Activated CD8-positive, alpha-beta memory T cell treated with anti-CD3 and anti-CD28 coated beads for 36 hours (primary cell): Measurements from ENCODE around the gene DDX1. TPM values are rescaled to one million over a fixed set of nuclear protein-coding genes. Genes with fewer than 3 reads are reported as not detected.

ENCODE experiments used
- CTCF ChIA-PET: fragments of 350-600 bp; sonication (Branson Sonifier 250); formaldehyde crosslinking; loops from one replicate; lab custom pipeline; 2021; ENCODE audit warnings: antibody characterized with exemption; lab: Charles Lee
- POLR2A ChIA-PET: fragments of 350-600 bp; sonication (Branson Sonifier 250); formaldehyde crosslinking; loops from one replicate; lab custom pipeline; 2021; ENCODE audit warnings: antibody characterized with exemption; lab: Charles Lee
- total RNA-seq, 2 experiments: library from RNA; stranded (reverse); gene quantifications; one replicate each; pipeline ENCODE4 v1.2.3, GENCODE V29; 2021

DDX1 gene
- total RNA-seq, 2 experiments from 2014 or later, result 130 to 131 TPM

DNA sequence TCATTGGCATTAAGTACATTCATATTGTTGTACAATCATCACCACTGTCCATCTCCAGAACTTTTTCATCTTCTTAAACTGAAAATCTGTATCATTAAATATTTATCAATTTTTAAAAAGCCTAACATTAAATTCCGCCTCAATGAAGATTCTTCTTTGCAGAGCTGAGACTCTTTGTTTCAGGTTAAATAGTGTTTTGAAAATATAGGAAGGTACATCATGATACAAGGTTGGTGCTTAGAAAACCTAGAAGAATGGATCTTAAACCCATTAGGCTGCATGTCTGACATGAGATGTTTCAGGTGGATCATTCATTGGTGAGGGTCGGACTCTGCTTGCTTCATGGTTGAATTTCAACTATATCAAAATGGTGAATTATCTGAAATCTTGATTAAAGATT lies 30.5 kb downstream of the DDX1 start:
- ChIA-PET POLR2A (no interaction called here), CTCF (no interaction called here)

DNA sequence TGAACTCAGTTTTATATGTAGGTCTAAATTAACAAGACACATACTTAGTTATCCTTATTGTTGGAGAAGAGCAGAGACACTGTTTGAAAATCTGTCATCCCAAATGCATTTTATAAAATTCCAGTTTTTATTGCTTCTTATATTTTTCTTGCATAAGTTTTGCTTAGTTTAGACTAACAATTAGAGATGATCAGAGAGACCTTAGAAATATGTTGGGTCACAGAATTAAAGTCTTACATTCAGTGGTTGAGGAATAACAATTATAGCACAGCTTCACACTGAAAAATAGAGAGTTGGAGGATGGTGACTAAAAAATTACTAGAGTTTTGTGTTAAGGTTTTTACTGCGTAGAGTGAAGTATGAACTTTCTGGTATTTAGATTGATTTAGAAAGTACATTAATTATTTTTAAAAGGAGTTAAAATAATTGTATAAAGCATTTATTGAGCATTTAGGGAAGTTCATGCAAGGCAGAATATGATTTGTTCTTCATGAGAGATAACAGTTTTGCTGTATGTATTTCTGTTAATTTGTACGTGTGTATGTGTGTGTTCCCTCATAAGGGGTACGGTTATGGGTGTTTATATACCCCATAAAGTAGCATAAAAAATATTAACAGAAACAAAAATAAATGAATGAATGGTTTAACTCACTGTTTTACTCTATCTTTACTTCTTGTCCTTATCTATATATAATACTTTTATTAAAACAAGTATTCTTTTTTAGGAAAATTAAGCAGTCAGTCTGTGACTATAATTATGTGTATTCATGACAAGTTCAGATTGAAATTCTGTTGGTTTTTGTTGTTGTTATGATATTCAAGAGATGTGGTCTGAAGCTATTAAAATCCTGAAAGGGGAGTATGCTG lies 31.2 kb downstream of the DDX1 start:
- CTCF ChIA-PET, result no interaction called here
- POLR2A ChIA-PET, result no interaction called here

DNA sequence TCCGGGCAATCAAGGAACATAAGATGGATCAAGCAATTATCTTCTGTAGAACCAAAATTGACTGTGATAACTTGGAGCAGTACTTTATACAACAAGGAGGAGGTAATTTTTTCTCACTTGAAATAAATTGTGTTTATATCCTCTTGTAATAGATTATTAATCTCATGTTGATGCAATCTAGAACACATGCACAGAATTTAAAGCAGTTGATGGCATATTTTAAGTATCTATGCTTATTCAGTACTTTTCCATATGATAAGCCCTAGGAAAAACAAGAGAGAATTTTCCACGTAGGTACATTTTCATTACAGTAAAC lies 31.8 kb downstream of the DDX1 start:
- CTCF ChIA-PET, result no interaction called here
- POLR2A ChIA-PET, result no interaction called here

DNA sequence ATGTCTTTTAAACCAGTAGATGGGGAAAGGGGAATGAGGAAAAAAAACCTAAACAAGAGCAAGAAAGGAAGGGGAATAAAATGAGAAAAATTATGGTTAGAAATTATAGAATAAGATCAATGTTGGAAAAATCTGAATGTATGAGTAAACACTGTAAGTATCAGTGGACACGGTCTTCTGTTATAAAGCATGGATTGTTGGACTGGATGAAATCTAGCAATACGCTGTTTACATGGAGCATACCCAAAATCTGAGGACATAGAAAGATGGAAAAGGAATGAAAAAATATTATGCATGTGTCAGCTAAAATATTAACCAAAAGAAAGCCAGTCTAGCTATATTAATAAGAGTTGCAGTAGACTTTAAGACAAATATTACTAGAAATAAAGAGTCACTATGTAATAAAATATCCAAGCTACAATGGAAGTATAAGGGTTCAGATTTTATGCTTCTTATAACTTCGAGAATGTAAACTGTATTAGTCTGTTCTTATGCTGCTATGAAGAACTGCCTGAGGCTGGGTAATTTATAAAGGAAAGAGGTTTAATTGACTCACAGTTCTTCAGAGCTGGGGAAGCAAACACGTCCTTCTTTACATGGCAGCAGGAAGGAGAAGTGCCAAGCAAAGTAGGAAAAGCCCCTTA lies 32.4 kb downstream of the DDX1 start:
- CTCF ChIA-PET, result interaction anchor here (0.6 kb wide), 1 partner anchor 16 kb away, joined by 5 read pairs; no protein-coding TSS in a partner anchor
- POLR2A ChIA-PET, result no interaction called here

DNA sequence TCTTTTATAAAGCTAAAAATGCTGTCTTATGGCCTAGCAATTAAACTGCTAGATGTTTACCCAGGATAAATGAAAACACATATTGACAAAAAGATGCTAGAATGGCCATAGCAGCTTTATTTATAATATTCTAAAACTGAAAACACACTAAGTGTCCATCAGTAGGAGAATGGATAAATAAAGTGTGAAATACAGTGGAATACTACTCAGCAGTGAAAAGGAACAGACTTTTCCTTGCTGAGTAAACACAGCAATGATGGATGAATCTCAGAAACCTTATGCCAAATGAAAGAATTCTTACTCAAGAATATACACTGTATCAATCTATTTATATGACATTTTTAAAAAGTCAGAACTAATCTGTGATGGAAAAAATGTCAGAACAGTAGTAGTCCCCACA lies 33.2 kb downstream of the DDX1 start:
- POLR2A ChIA-PET, result no interaction called here
- CTCF ChIA-PET, result interaction anchor here (0.6 kb wide), 1 partner anchor 17 kb away, joined by 5 read pairs; no protein-coding TSS in a partner anchor

DNA sequence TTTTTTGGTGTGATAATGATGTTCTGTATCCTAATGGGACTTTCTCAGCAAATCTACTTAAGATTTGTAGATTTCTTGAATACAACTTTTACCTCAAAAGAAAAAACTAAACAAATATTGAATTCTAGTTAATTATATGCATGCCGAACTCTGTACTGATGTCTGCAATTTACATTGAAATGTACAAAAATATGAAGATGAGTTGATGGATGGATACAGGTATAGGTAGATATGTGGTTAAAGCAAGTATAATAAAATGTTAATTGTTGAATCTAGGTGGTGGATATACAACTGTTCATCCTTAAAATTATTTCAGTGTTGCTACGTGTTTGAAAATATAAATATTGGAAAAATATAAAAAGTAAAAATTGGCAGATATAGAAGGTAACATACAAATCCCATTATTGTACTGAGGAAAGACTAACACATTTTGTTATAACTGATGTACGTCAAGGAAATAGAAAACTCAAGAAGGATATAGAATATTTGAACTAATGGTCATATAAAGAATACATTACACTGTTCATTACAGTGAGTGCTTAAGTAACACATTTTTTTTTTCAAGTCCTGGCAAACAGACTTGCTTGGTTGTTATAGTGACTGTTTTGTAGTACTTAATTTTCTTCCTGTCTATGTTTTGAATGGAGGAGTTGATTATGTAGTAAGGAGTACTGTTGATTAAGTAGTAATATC lies 33.8 kb downstream of the DDX1 start:
- CTCF ChIA-PET, result no interaction called here
- POLR2A ChIA-PET, result no interaction called here

- POLR2A ChIA-PET, result no interaction called here
- CTCF ChIA-PET, result no interaction called here
These were observed 34.5 kb downstream of the DDX1 start for GRCh38 chr2:15626126-15626525.

DNA sequence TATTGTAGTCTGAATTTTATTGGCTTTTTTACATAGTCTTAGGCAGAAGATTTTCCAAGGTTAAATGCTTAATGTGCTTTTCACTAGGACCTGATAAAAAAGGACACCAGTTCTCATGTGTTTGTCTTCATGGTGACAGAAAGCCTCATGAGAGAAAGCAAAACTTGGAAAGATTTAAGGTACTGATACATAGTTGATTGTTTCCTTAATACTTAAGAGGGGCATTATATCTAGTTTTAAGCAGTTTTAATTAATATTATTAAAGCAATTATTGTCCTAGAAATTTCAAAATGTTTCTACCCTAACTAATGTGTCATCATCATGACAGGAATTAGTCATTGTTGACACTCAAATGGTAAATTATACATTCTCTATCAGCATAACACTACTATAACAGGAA lies 35.3 kb downstream of the DDX1 start:
- ChIA-PET POLR2A (no interaction called here), CTCF (no interaction called here)

DNA sequence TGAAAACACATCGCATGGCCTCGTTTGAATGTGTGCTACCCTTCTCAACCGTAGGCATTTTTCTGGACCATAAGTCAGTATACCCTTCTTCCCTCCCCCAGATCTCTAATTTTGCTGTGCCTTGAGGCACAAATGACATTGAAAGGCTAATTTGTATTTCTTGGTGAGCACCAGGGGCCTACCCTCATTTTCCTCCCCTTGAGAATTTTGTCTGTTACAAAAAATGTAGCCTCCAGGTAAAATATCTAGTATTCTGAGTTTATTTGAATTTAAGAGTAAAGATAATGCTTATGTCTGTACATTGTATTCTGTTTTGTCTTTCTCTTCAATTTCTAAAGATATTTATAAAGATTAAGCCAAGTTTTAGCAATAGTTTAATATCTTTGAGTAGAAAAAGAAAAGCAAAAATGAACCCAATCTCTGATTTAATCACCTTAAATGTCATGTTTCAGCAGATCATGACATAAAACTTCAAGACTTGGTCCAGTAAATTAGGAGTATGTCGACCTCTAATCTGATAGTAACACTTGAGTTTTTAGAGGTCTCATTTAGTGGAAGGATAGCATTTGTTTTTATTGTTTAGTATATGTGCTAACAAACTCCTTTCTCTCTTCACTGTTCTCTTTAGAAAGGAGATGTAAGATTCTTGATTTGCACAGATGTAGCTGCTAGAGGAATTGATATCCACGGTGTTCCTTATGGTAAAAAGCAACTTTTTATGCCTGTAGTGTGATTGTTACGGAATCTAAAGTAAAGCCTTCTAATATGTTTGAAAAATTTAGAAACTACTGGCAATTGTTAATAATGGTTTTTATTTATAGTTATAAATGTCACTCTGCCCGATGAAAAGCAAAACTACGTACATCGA lies 36.4 kb downstream of the DDX1 start:
- CTCF ChIA-PET, result no interaction called here

DNA sequence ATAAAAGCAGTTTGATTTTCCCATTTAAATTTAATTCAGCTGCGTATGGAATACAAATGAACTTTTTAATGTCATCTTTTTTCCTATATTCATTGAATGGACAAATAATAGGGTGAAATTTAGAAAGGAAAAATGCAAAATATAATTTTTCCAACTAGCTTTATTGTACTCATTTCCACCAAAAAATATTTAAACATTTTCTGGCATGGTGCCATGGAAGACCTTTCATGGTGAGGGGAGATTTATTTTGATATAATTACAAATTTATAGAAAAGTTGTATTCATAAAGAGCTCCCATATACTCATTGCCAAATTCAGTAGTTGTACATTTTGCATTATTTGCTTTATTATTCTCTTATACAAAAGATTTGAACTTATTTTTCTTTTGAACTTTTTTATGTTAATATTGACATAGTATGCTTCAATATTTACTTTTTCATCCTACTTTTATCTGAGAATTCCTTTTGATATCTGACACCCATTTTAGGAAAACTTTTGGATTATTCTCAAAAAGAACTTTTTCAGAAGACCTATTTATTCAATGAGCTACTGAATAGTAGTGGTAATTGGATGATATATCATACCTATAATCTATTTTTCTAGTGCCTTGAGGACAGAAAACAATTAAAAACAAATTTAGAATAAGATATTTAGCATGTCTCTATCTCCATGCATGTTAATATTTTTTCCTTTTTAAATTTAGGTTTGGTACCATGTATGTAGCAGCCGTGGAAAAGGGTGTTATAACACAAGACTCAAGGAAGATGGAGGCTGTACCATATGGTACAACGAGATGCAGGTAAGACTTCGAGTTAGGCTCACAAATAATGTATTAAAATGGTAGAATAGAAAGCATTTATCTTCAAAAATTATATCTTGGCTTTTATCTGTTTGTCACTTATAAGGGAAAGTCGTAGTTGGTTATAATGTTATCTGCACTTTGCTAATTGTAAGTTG lies 37.5 kb downstream of the DDX1 start:
- CTCF ChIA-PET, result no interaction called here

More for the DNA sequence above, 36.4 kb downstream of the DDX1 start:
- POLR2A ChIA-PET, result no interaction called here

DNA sequence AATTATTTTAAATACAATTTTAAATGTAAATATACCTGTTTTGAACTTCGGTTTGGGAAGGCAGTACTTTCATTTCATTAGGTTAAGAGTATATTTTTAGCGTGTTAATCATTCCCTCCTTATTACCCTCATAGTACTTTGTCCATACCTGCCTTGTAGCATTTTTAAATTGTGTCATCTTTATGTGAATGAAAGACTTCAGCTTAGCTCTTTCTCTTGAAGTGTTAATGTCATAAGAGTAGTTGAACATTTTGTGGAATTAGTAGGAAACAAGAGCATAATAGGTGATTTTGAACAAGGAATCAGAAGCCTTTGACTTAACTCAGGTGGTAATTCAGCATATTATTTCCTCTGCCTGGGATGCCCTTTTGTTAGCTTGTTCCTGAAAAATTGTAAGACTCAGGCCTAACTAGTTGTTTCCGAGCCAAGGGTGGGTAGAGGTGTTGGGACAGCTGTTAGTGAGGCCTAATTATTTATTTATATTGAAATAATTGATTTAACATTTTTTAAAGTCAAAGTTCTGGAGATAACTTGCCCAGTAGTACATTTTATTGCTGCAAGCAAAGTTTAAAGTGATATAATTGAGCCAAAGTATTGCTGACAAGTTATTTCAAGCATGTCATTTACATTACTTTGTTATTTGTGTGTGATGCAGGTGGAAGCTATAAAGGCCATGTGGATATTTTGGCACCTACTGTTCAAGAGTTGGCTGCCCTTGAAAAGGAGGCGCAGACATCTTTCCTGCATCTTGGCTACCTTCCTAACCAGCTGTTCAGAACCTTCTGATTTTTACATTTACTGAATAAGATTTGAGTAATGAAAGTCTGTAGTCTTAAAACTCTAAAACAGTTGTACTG lies 38.7 kb downstream of the DDX1 start:
- ChIA-PET CTCF (no interaction called here), POLR2A (no interaction called here)

More for the DNA sequence above, 37.5 kb downstream of the DDX1 start:
- POLR2A ChIA-PET, result no interaction called here

DNA sequence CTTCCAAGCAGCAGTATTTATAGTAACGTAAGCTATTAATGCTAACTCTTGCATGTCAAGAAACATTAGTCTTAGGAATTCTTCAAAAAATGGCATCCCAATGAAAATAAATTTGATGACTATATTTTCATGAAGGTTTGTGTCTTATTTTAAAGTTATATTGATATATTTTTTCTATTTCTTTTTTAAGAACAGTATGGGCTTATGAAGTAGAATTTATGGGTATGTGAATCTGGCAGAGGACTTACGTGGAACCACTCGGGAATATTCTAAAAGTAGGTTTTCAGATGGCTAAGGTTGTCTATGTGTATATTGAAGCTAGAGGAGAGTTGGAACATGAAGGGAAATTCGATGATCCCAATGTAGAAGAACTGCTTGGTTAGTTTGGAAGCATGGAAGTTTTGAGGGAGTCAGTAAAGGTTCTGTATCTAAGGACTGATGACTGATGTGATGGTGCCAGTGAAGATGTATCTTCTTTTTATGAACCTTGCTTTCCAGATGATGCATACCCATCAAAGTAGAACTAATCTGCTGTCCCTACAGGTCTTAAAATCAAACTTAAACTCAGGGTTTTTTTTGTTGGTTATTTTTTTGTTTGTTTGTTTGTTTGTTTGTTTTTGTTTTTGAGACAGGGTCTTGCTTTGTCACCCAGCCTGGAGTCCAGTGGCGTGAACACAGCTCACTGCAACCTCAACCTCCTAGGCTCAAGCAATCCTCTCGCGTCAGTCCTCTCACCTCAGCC lies 39.5 kb downstream of the DDX1 start:
- CTCF ChIA-PET, result no interaction called here
- POLR2A ChIA-PET, result no interaction called here

DNA sequence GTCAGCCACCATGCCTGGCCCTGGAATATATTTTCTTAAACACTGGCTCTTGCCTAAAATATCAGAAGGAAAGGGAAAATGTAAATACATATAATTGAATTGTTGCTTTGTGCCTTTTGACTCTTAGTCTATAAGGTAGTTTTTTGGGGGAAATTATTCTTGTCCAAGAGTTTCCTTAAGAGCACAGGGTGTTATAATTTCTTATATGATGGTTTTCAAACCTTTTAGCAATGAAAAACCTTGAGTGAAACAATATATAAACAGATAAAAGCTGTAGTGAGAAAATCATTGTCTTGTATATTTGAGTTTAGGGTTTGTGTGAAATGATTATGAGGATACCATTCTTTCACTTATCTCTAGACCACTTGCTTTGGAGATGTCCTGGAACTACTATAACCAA lies 40.2 kb downstream of the DDX1 start:
- CTCF ChIA-PET, result no interaction called here
- POLR2A ChIA-PET, result no interaction called here

DNA sequence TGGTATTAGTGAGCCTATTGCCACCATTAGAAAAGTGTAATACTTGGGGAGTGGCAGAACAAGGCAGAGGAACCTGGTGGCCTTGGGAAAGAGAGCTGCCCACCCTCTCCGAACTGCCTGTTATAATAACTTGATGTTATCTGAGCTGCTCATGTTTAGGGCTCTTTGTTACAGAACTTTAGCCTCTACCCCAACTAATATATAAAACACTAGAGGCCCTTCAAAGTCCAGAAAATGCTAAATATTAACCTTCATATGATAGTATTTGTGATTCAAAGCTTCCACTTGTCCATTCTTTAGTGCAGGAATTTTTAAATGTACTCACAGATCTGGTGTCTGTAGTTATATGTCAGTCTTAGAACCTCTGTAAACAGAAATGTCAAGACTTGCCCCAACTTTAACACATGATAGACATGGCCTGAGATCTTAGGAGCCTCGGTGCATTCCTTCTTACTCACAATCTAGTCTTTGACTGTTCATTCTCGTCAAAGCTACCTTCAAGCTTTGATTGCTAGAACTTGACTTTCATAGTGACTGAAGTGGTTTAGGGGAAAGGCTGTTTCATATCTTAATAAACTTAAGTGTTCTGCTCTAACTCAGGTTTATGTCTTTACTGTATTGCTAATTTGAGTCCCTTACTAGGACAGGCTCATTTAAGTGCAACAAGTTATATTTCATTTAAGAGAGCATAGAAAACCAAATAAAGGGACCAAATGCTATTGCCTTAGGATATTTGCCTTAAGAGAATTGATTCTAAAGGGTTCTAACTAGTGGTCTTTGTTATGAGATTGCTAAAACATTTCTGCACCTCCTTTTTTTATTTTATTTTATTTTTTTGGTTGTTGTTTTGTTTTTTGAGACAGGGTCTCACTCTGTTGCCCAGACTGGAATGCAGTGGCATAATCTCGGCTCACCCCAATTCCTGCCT lies 41.6 kb downstream of the DDX1 start:
- ChIA-PET POLR2A (no interaction called here), CTCF (no interaction called here)

DNA sequence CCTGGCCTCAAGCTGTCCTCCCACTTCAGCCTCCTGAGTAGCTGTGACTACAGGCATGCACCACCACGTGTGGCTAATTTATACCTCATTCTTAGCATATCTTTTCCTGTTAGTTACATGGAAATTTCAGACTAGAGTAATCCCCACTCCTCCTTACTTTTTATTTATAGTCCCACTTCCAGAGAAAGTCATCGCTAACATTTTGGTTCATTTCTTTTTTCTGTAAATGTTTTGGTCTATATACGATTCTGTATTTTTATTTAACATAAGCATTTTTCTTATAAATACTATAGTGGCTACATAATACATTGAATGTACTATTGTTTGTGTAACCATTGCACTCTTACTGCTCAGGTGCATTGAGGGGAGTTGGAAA lies 42.3 kb downstream of the DDX1 start:
- ChIA-PET CTCF (no interaction called here), POLR2A (no interaction called here)
